Measurements from ENCODE around the gene PIP4K2B. TPM values are rescaled to one million over a fixed set of nuclear protein-coding genes. Genes with fewer than 3 reads are reported as not detected.
A peak's percentile ranks its signal among the peaks of the same experiment; 100 is the strongest.

The PIP4K2B gene
- total and polyA plus RNA-seq, 8 donors = 39.8 to 94.3 (median 87.0) TPM

GRCh38 chr17:38779965-38780752 is 19.2 kb downstream of the PIP4K2B start:
- Histone ChIP-seq H3K36me3 (peaks cover 0 to 98% of the 10 kb centered on the region in 2 donors), H3K4me3 (no peak overlapping the region), H3K27me3 (no peaks in the 10 kb centered on the region), H3K9me3 (no peaks in the 10 kb centered on the region), H3K27ac (no peak overlapping the region), H3K4me1 (no peaks in the 10 kb centered on the region)
- TF ChIP-seq CTCF (IDR thresholded peaks at IDR 0.05) = no peak
- intact Hi-C loops (cut with DNase I) = no loop called here
- DNase-seq = no peak
- no peak for ATAC-seq

- Histone ChIP-seq H3K4me1 (no peaks in the 10 kb centered on the region), H3K27me3 (no peaks in the 10 kb centered on the region), H3K4me3 (no peak overlapping the region), H3K27ac (no peak overlapping the region), H3K36me3 (peaks cover 0 to 100% of the 10 kb centered on the region in 2 donors), H3K9me3 (no peaks in the 10 kb centered on the region)
- ATAC-seq (no peak), DNase-seq (no peak)
- intact Hi-C loops (cut with DNase I) = no loop called here
- TF ChIP-seq CTCF (IDR thresholded peaks at IDR 0.05) = no peak
These were observed 21.6 kb downstream of the PIP4K2B start for GRCh38 chr17:38777641-38778250.

GRCh38 chr17:38773258-38773657 is 26.1 kb downstream of the PIP4K2B start:
- DNase-seq = no peak
- intact Hi-C loops (cut with DNase I) = no loop called here
- Histone ChIP-seq H3K9me3 (no peaks in the 10 kb centered on the region), H3K36me3 (peaks cover 0 to 100% of the 10 kb centered on the region in 2 donors), H3K4me1 (peaks cover 1 to 5% of the 10 kb centered on the region in 2 donors), H3K27me3 (no peaks in the 10 kb centered on the region), H3K4me3 (no peak overlapping the region), H3K27ac (no peak overlapping the region)
- ATAC-seq = no peak
- TF ChIP-seq CTCF (IDR thresholded peaks at IDR 0.05) = no peak

GRCh38 chr17:38768417-38768816 is 30.9 kb downstream of the PIP4K2B start:
- peak; percentile 59 for ATAC-seq
- Histone ChIP-seq H3K9me3 (no peaks in the 10 kb centered on the region), H3K36me3 (peaks cover 0 to 100% of the 10 kb centered on the region in 2 donors), H3K4me3 (no peak overlapping the region), H3K27ac (peak overlapping the region in 1 of 2 donors; percentile 33), H3K27me3 (no peaks in the 10 kb centered on the region), H3K4me1 (peaks cover 2 to 11% of the 10 kb centered on the region in 2 donors)
- peak in 1 of 4 donors; percentile 40 for DNase-seq
- intact Hi-C loops (cut with DNase I) = no loop called here
- no peak for TF ChIP-seq CTCF (IDR thresholded peaks at IDR 0.05)

GRCh38 chr17:38766341-38766740 is 33.0 kb downstream of the PIP4K2B start:
- H3K4me1 ChIP-seq = peaks cover 2 to 11% of the 10 kb centered on the region in 2 donors
- no peak overlapping the region for H3K27ac ChIP-seq
- no peak for TF ChIP-seq CTCF (IDR thresholded peaks at IDR 0.05)
- DNase-seq = no peak
- H3K4me3 ChIP-seq = no peak overlapping the region
- H3K27me3 ChIP-seq = no peaks in the 10 kb centered on the region
- no peak for ATAC-seq
- no peaks in the 10 kb centered on the region for H3K9me3 ChIP-seq
- H3K36me3 ChIP-seq = peaks cover 0 to 100% of the 10 kb centered on the region in 2 donors
- intact Hi-C loops (cut with DNase I) = no loop called here
